Stimulated activated CD8-positive, alpha-beta memory T cell treated with anti-CD3 and anti-CD28 coated beads, Interleukin-15, amount 100 ng/mL, for 48 hours (primary cell): ENCODE measurements around the gene PRRC1.
"Not testable (repeated sequence)": the region's sequence is repeated elsewhere in the genome, so short reads cannot be mapped to it uniquely, and the experiment has no call there.

Experiments used
- DNase-seq, 2 donors: peaks; one replicate each; pipeline ENCODE4 v3.0.0-alpha.2; 2020; ENCODE audit warnings: low read depth in 2 of 2

PRRC1 gene

DNA sequence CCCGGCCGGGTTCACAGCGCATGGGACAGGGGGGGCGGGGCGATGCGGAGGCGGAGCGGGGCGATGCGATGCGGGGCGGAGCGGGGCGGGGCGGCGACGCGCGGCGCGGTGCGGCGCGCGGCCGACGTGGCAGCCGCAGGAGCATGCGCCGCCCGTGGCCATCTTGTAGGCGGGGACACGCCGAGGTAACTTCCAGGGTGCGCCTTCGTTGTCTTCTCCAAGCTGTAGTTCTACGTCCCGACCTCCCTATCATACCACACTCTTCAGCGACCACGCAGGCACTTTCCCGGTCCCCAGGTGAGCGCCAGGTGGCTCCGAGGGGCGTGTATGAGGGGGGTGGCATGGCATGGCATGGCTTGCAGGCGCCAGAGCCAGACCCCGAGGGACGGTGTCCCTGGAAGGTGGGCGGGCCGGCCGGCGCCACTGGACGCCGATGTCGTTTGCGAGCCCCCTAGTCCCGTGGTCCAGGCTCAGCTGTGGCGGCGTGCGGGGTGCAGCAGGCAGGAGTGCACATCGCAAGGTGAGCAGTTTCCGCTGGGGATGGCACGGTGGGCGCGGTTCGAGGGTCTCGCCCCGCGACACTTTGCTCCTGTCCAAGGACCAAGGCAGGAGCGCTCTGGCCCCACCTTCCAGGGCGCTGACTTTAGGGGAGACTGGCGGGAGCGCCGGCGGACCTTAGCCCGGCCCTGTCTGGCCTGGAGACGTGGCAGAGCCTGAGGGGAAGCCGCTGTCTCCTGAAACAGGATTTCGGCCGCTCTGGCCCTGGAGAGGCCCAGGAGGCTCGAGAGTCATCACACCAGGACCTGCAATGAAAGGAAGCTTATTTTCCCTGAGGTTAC, at the start of gene PRRC1:
Gene PRRC1, plus strand, starts transcription at position 161 of the 839 bp plus-strand sequence. CDS start 5,840 bp downstream, outside the sequence.
- DNase-seq = peak; percentile 74 to 76

DNA sequence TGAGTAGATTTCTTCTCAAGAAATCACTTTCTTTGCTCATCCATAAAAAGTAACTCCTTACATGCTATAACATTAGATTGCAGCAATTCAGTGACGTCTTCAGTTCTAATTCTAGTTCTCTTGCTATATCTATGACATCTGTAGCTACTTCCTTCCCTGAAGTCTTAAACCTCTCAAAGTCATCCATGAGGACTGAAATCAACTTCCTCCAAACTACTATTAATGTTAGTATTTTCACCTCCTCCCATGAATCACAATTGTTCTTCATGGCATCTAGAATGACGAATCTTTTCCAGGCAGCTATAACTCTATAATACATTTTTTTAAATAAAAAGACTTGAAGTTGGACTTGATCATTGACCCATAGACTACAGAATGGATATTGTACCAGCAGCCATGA, 46.2 kb upstream of the PRRC1 start:
- DNase-seq = no peak

DNA sequence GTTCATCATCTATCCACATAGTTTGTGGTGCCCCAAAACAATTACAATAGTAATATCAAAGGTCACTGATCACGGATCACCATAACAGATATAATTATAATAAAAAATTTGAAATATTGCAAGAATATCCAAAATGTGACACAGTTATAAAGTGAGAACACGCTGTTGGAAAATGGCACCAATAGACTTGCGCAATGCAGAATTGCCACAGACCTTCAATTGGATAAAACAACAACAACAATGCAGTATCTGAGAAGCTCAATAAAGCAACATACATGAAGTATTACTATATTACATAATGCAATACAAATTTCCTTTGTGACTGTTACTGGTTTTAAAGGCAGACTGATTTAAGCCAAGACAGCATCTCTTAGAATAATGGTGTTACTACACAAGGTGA, 44.7 kb upstream of the PRRC1 start:
- no peak for DNase-seq

DNA sequence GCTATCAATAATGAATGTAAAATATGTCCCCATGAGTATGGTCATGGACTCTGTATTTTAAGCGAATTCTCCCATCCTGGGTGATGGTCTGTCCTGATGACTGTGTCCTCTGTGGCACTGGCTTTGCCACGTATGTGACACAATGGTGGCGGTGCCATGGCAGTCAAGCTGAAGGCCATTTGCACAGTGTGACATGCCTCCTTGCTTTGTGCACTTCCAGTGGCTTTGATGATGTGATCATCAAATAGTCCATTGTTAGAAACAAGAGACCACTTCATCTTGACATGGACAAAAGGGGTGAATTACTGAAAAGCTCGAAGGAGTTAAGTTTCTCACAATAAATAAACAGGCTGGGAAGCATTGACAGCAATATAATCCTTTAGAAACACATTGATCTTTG, 31.0 kb upstream of the PRRC1 start:
- DNase-seq = no peak

DNA sequence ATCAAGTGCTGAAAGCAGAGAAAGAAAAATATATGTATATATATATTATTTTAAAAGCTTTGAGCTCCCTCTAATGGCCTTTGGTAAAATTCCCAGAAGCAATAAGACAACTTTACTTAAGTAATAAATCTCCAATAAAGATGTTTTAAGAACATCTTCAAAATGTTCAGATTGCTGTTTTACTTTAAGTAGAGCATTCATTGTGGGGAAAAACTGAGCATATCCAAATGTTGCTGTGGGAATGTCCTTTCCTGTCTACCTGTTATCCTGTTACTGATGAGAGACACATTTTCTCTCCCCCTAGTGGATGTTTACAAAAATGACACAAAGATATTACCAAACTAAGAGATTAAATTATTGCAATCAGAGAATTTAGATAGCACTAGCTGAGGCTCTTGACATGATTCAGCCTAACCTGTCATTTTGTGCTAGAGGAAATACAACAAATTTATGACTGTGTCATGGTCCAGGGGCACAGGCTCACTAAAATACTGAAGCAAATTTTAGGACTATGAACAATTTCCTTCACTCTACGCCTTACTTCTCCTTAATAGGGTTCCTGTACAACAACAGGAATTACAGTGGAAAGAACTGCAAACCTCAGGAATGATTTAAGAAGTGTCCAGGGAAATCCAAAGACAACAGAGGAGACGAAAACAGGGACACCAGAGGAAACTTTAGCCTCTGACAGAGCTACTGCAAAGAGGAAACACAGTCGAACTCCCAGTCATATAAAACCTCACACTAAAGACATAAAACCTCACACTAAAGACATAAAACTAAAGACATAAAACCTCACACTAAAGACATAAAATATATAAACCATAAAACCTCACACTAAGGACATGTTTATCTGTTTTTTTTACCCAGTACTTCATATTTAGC, 24.3 kb upstream of the PRRC1 start:
- DNase-seq = no peak

DNA sequence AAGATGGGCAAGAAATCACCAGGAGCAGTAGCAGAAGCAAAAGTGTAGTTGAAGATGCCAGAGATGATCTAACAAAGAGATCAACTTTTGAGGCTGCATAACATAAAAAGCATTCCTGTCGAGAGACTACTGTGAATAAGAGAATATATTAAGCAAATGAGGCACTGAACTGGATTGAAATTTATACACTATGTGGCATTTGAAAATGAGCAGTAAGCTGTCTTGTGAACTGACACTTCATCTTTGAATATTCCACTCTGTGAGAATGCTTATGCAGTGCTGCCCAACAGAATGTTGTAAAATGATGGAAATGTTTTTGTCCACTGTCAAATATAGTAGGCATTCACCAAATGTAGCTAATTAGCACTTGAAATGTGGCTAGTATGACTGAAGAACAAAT, 18.9 kb upstream of the PRRC1 start:
- no peak for DNase-seq

DNA sequence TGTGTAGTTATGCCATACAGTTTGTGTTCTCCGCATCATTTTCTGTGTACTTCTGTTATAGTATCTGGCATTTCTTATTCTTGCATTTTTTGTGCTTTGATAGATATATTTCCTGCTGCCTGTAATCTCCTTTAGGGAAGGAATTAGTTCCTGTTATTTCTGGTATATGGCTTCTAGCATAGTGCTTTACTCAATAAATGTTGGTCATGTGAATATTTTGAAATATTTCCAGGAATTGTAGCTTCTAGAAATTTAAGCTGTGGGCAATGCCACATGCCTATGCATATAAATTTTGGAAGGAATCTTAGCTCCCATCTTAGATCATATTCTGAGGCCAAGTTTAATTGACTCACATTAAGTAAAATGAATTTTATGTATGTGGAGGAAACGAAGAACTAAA, 11.5 kb upstream of the PRRC1 start:
- DNase-seq = no peak

DNA sequence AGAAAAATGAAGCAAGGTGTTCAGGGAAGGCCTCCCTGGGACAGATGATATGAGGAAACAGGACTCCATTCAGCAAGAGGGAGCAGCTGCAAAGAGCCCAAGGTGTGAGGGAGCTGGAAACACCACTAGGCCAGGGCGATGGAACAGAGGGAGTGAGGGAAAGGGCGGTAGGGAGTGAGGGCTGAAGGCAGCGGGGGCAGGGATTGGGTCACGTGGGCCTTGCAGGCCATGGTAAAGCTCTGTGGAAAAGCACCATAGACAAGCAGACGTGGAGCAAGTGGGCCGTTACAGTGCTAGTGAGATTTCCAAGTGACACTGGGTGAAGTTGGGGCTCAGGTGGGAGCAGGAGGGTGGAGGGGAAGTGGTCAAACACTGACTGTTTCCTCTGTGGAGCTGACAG, 10.8 kb upstream of the PRRC1 start:
- no peak for DNase-seq

DNA sequence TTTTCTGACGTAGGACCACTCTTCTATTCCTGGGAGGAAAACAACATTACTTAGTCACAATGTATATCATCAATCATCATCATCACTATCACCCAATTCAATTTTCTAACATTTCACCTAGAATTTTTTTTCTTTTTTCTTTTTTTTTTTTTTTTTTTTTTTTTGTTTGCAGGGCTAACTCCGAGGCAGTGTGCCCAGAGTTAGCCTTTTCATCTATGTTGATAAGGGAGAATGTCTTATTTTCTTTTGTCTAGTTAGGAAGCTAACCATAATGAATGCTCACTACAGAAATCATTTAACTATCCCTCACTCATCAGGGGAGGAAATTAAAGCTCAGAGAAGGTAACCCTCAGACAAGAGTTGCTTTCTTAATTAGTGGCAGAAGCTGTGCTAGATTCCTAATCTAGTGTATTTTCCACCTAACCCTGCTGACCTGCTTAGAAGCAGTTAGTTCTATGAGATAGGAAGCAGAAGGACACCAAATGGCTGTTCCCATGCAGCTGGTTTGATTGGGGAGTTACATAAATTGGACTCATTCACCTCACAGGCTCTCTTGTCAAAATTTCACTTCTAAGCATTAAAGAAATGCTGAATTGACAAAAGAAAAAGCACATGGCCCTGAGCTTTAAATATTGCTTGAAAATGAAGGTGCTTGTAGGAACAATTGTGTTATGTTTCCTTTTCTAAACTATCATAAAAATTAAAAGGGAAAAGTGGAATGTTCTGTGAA, 8.6 kb upstream of the PRRC1 start:
- no peak for DNase-seq

DNA sequence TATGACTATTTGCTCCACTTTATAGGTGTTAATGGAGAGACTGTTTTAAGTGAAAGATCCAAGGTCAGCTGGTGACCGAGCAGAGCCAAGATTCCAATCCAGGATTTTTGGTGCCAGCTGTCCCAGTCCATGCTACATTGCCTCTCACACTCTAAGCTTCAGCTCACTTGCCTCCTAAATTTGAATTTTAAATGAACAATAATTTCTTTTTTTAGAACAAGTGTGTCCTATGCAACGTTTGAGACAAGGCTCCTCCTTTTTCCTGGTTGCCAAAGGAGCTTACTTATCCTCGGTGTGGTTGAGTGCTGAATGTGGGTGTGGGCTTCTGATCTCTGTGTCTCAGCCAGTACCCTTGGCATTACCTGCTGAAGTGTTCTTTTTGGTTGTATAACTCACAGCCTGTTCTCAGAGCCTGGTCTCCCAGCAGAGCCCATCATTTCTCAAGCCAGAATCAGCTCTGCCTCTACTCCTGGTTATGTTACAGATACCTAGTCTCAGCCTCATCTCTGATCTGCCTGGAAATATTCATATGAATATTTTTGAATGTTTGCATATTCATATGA, 4.0 kb upstream of the PRRC1 start:
- DNase-seq = no peak

DNA sequence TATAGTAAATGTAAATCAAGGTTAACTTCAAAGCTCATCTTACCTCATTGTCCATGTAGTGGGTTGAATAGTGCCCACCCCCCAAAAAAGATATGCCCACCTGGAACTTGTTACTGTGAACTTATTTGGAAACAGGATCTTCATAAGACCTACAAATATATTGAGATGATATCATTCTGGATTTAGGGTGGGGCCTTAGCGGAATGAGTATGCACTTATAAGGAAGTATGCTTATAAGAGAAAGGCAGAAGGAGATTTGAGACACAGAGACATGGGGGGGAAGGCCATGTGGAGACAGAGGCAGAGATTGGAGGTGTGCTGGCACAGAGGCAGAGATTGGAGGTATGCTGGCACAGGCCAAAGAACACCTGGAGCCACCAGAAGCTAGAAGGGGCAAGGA, 2.6 kb upstream of the PRRC1 start:
- no peak for DNase-seq

DNA sequence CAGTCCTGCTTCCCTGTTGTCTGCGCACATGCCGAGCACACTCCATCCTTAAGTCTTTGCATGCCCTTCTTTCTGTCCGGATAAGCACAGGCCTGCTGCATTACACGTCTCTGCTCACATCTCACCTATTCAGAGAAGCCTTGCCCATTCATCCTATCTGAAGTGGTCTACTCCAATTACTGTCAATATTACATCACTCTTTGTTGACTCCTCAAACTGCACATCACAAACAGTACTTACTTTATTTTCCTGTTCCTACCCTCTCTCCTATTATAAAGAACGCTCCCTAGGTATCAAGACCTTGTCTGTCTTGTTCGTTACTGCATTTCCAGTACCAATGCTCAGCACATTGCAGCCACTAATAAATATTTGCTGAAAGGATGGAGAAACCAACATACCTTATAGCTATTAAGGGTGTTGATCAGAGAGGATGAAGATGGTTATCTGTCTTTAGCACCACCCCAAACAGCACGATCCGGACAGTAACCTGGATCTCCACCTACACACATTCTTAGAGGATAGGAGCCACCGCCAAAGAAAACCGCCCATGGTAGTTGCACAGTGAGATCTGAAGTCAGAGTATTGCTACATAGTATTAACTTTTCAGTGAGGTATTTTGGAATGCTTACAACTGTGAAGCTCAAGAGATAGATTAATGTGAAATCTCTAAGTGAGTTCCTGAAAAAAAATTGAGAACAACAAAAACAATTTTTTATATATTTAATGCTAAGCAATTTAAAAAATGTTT, 1.6 kb upstream of the PRRC1 start:
- no peak for DNase-seq

DNA sequence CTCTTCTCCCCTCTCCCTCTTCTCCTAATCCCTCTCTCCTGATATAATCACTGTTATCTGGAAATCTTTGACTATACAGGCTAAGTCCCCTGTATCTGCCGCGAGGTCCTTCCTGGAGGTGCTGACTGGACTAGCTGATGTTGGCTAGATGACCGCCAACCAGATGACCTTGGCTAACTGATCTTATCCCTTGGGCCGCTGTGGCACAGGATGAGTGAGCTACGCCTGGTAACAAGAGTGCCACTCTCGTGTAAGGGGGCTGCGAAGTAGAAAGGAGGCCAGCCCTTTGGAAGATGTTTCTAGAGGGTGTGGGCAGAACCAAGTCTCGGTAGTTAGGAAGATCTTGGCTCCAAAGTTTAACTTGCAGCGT, 345 bp upstream of the PRRC1 start:
- DNase-seq = no peak

DNA sequence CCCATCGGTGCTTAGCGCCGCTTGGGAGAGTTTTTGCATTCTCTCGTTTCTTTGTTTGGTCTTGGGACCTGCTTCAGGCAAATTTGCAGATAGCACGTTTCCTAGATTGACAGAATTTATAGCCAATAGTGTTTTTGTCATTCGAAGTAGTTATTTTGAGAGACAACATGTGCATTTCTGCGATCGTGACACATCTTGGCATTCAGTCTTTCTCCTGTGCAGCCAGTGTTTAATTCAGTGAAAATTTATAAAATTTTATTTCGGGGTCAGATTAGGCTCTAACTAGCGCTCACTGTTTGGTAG, 830 bp downstream of the PRRC1 start:
- DNase-seq = no peak

DNA sequence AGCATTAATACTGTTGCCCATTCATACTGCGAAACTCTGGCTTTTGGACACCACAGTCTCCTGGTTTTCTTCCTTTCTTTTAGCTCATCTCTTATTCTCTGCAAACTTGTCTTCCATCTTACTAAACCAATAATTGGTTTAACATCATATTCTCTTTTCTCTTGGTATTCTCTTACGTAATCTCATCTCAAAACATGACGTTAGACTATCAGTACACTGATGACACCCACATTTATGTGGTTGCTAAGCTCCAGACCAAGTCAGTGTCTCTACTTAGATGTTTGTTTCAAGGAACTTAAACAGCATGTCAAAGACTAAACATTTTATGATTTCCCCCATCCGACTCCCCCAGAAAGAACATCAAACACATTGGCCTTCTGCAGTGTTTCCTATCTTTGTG, 2.1 kb downstream of the PRRC1 start:
- DNase-seq = no peak

DNA sequence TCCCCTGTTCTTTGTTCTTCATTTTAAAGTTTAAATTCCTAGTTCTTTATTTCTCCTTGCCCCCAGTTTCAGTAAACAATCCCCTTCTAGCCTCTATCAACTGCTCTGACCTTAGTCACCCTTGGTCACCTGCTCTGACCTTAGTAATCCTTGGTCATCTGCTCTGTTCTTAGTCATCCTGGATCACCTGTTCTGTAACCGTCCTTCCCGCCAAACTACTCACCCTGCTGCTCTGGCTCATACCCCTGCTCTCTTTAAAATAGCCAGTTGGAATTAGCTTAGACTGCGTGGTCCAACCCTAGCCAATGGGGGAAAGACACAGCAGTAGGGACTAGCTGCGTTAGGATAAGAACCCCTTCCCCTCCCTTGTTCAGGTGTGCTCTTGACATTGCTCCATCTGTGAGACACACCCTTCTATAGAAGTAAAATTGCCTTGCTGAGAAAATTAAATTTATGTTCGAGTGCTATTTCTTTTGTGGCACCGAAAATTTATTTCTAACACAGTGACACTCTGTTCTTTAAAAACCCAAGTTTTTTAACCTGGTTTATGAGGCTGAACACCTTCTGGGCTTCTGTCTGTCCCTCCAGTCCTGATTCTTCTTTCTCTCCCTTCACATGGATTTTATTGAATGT, 3.8 kb downstream of the PRRC1 start:
- DNase-seq = no peak

DNA sequence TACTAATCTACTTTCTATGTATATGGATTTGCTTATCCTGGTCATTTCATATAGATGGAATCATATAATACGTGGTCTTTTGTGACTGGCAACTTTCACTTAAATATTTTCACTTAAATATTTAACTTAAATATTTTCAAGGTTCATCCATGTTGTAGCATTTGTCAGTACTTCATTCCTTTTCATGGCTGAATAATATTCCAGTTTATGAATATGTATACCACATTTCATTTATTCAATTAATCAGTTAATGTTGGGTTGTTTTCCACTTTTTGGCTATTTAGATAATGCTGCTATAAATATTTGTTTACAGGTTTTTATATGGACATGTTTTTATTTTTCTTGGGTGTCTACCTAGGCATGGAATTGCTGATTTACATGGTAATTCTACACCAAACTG, 7.7 kb downstream of the PRRC1 start:
- no peak for DNase-seq

DNA sequence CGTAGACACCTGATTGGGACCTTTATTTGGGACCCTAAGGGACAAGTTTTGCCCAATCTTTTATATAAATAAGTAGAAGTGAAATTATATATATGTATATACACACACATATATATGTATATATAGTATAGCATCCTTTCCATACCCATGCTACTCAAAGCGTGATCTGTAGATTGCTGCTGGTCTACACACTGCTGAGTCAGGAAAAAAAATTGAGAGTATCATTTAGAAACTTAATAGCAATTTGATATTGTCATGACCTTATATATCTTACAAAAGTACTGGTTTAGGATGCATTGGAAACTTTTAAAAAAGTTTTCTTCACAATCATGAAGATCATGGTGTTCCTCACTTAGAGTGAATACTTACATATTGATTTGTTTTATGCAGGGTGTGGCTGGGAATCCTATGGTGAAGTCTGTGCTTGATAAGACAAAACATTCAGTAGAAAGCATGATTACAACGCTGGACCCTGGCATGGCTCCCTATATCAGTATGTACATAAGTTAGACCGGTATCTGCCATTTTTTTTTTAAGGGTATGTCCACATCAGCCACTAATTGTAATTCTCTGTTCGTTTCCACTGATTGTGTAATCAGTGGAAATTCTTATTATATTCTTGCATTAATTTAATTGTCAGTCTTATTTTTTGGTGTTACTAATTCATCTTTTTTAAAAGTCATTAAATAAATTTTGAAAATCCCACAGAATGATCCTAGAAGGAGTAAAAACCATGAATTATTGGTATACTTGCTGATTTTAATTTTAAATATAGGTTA, 12.7 kb downstream of the PRRC1 start:
- no peak for DNase-seq

DNA sequence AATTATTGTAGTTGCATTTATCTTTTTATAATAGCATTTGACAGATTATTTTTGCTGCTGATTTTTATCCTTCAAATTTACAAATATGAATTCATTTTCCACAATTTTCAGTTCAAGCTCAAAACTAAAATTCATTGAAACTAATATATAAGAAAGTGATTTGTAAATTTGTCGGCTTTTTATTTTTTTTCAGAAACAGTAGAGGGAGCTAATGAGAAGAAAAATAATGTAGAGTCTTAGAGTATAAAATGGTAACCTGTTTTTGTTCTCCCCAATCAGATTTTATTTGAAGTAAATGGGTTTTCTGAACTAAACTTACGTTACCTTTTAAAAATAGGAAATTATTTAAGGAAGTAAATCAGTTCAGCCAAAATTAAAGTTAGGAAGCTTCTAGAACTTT, 19.2 kb downstream of the PRRC1 start:
- DNase-seq = no peak

DNA sequence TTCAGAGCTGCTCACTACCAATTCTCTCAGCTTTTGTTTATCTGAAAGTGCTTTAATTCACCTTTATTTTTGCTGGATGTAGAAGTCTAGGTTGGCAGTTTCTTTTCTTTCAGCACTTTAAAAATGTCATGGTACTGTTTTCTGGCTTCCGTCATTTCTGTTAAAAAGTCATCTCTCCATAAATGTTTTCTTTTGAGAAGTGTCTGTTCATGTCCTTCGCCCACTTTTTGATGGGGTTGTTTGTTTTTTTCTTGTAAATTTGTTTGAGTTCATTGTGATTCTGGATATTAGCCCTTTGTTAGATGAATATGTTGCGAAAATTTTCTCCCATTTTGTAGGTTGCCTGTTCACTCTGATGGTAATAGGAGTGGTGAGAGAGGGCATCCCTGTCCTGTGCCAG, 23.1 kb downstream of the PRRC1 start:
- DNase-seq = not testable (repeated sequence)
